Thoracic aorta (tissue), 2 donors: Measurements from ENCODE around the gene ESRRB. TPM values are rescaled to one million over a fixed set of nuclear protein-coding genes. Genes with fewer than 3 reads are reported as not detected.
A peak's percentile ranks its signal among the peaks of the same experiment; 100 is the strongest.

ENCODE experiments used
- ATAC-seq: fragments of 150-250 bp; one replicate; pipeline ENCODE4 v1.8.0; 2017; ENCODE audit warnings: low read depth; ENCODE audit not compliant: insufficient number of reproducible peaks, low FRiP score
- DNase-seq: peaks from one replicate; pipeline ENCODE4 v3.0.0-alpha.2; 2020; ENCODE audit warnings: low spot score
- H3K27ac ChIP-seq, 2 donors: fragments of 200-600 bp; sonication (generic); 1 replicate in 1 of 2; 2 replicates in 1 of 2; pipeline ENCODE4 v1.5.1; 2016; ENCODE audit warnings: mild to moderate bottlenecking in 2 of 2, moderate library complexity in 2 of 2
- H3K27me3 ChIP-seq: fragments of 200-600 bp; sonication (generic); replicated peaks from 2 replicates; pipeline ENCODE4 v1.6.0; 2016; ENCODE audit warnings: mild to moderate bottlenecking; ENCODE audit not compliant: insufficient read depth
- H3K36me3 ChIP-seq: fragments of 200-600 bp; sonication (generic); one replicate; pipeline ENCODE4 v1.5.1; 2016
- H3K4me1 ChIP-seq, 2 donors: fragments of 200-600 bp; sonication (generic); 1 replicate in 1 of 2; 2 replicates in 1 of 2; pipeline versions ENCODE4 v1.5.1 to v1.6.0; 2016; ENCODE audit warnings: low read depth in 2 of 2, mild to moderate bottlenecking in 1 of 2; ENCODE audit not compliant: control insufficient read depth in 1 of 2
- H3K4me3 ChIP-seq: fragments of 200-600 bp; sonication (generic); 2 replicates; pipeline ENCODE4 v1.5.1; 2016; ENCODE audit warnings: mild to moderate bottlenecking
- H3K9me3 ChIP-seq: fragments of 200-600 bp; sonication (generic); 2 replicates; pipeline ENCODE4 v1.5.1; 2016
- CTCF ChIP-seq: fragments of 200-600 bp; sonication (generic); IDR thresholded peaks from one replicate; pipeline ENCODE4 v1.5.1; 2019; ENCODE audit warnings: antibody characterized with exemption
- total RNA-seq, 2 donors: library from RNA; depleted of rRNA; stranded (reverse); fragments of >200 nt; gene quantifications; one replicate each; pipeline versions ENCODE4 v1.1.0 to v1.2.3, GENCODE V29; 2016

ESRRB gene
- total RNA-seq, 2 donors from 2014 or later = 4.6 TPM; not detected in 1

DNA sequence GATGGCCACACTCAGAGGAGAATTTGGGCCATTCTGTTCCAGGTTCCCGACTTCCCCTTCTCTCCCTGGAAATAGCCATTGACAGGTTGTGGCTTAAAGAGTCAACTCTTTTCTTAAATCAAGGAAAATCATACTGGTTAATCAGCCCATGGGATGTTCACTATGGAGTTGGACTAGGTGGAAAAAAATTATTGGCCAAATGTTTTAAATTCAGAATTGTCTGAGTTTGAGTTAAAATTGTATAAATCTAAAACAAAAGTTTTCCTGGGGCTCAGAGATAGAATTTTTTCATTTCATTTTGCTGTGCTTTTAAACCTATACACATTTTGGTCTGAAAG is 6.5 kb downstream of the ESRRB start:
- H3K27me3 ChIP-seq = peaks cover 6% of the 10 kb centered on the region
- no peak for TF ChIP-seq CTCF
- ATAC-seq = no peak

GRCh38 chr14:76385435-76385834 is 9.5 kb downstream of the ESRRB start:
- no peak for TF ChIP-seq CTCF
- H3K27ac ChIP-seq = no peak overlapping the region
- ATAC-seq = no peak
- no peaks in the 10 kb centered on the region for H3K36me3 ChIP-seq
- H3K4me1 ChIP-seq = no peaks in the 10 kb centered on the region
- H3K4me3 ChIP-seq = no peak overlapping the region
- H3K9me3 ChIP-seq = no peaks in the 10 kb centered on the region
- DNase-seq = no peak
- H3K27me3 ChIP-seq = no peaks in the 10 kb centered on the region

More for the DNA sequence above, 6.5 kb downstream of the ESRRB start:
- Histone ChIP-seq H3K36me3 (no peaks in the 10 kb centered on the region), H3K27ac (no peak overlapping the region), H3K9me3 (no peaks in the 10 kb centered on the region), H3K4me3 (no peak overlapping the region), H3K4me1 (peaks cover 0 to 2% of the 10 kb centered on the region in 2 donors)
- no peak for DNase-seq

DNA sequence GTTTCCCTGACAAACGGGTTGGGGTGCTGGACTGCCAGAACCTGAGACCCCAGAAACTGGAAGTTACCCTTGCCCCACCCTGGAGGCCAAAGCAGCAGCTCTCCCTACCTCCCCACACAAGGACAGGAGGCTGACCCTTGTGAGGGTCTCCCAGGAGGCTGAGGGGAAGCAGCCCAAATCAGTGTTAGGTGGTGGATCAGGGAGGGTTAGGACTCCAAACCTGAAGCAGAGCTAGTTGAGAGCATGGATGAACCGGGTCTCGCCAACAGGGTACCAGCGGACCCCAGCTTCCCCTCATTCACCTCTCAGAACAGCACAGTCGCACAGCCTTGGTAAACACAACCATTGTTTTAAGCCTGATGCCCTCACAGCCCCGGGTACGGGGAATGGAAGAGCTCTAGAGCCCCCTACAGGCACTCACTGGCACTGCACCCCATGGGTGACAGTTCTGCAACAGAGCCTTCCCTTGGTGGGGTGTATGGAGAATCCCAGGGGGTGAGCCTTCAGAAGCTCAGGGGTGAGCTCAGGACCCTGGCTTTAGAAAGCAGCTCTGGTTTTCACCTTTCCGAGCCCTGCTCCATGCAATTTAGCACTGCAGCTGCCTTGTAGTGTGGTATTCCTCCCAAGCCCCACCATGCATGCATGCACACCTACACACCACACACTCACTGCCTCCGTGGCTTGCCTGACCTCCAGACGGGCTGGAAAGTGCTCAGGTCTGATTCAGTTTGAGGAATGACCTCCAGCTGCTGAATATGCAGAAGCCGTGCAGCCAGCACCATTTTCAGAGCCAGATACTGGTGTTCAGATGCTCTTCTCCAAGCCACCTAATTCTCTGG is 11.2 kb downstream of the ESRRB start:
- no peak for DNase-seq
- Histone ChIP-seq H3K9me3 (no peaks in the 10 kb centered on the region), H3K36me3 (no peaks in the 10 kb centered on the region), H3K27ac (no peak overlapping the region), H3K27me3 (no peaks in the 10 kb centered on the region), H3K4me1 (no peaks in the 10 kb centered on the region), H3K4me3 (no peak overlapping the region)
- TF ChIP-seq CTCF = peak; percentile 84
- ATAC-seq = no peak

DNA sequence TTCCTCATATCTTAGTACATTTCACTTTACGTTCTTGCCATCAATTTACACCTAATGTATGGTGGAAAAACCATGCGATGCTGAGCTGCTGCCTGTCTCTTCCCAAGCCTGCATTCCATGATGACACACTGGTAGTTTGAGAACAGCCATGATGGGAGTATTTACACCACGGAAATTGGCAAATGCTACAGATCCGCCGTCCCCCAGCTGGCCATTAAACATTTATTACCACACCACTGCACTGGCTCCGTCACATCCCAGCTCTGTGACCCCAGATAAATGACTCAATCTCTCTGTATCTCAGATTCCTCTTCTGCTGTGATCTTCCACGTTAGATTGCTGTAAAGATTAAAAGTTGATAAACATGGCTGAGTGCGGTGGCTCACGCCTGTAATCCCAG is 13.9 kb downstream of the ESRRB start:
- no peak for TF ChIP-seq CTCF
- Histone ChIP-seq H3K4me3 (no peak overlapping the region), H3K27me3 (no peaks in the 10 kb centered on the region), H3K36me3 (no peaks in the 10 kb centered on the region), H3K9me3 (no peaks in the 10 kb centered on the region), H3K4me1 (no peaks in the 10 kb centered on the region), H3K27ac (no peak overlapping the region)
- ATAC-seq = no peak
- DNase-seq = no peak

- Histone ChIP-seq H3K27ac (no peak overlapping the region), H3K36me3 (no peaks in the 10 kb centered on the region), H3K9me3 (no peaks in the 10 kb centered on the region), H3K4me3 (no peak overlapping the region), H3K27me3 (no peaks in the 10 kb centered on the region), H3K4me1 (no peaks in the 10 kb centered on the region)
- no peak for DNase-seq
- no peak for ATAC-seq
- TF ChIP-seq CTCF = no peak
Measured at GRCh38 chr14:76390621-76391020, 14.7 kb downstream of the ESRRB start.
